NB4 (cell line): ENCODE results near the gene FAM177B.

ENCODE experiments used
- DNase-seq: peaks from one replicate; pipeline ENCODE4 v3.0.0; 2010; ENCODE audit warnings: low read depth
- H3K4me3 ChIP-seq: one replicate; pipeline ENCODE4 v1.5.1; 2011; ENCODE audit warnings: mild to moderate bottlenecking, low read depth, low read length, moderate library complexity
- CTCF ChIP-seq: IDR thresholded peaks from one replicate; pipeline ENCODE4 v1.5.1; 2012; ENCODE audit warnings: low read depth, low read length
- MYC ChIP-seq: IDR thresholded peaks from 2 replicates; pipeline ENCODE4 v1.6.1; 2011; ENCODE audit warnings: low read depth, low read length
- POLR2A ChIP-seq: IDR thresholded peaks from 2 replicates; pipeline ENCODE4 v1.6.1; 2011; ENCODE audit warnings: mild to moderate bottlenecking; ENCODE audit not compliant: insufficient read length; ENCODE audit errors: extremely low read depth
- TF ChIP-seq, protein P1 (sequence below): IDR thresholded peaks from 2 replicates; pipeline ENCODE4 v1.6.1; 2011; ENCODE audit warnings: low read depth, low read length

The FAM177B gene

GRCh38 chr1:222790115-222790514 is 53.1 kb downstream of the FAM177B start:
- no peak for TF ChIP-seq MYC
- TF ChIP-seq, protein P1, sequence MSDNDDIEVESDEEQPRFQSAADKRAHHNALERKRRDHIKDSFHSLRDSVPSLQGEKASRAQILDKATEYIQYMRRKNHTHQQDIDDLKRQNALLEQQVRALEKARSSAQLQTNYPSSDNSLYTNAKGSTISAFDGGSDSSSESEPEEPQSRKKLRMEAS = no peak
- TF ChIP-seq POLR2A = no peak
- no peak for TF ChIP-seq CTCF
- no peak for DNase-seq
- no peak overlapping the region for H3K4me3 ChIP-seq

DNA sequence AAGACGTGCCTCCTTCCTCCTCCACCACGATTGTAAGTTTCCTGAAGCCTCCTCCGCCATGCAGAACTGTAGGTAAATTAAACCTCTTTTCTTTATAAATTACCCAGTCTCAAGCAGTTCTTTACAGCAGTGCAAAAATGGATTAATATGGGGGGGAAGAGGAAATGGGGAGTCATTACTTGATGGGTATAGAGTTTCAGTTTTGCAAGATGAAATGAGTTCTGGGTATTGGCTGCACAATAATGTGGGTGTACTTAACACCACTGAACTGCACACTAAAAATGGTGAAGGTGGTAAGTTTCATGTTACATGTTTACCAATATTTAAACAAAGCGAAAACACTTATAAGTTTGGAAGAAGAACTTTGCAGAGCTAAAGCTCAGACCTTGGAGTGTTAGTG is 53.5 kb downstream of the FAM177B start:
- H3K4me3 ChIP-seq = no peak overlapping the region
- DNase-seq = no peak
- TF ChIP-seq CTCF (no peak), MYC (no peak), POLR2A (no peak)
- TF ChIP-seq, protein P1 = no peak

DNA sequence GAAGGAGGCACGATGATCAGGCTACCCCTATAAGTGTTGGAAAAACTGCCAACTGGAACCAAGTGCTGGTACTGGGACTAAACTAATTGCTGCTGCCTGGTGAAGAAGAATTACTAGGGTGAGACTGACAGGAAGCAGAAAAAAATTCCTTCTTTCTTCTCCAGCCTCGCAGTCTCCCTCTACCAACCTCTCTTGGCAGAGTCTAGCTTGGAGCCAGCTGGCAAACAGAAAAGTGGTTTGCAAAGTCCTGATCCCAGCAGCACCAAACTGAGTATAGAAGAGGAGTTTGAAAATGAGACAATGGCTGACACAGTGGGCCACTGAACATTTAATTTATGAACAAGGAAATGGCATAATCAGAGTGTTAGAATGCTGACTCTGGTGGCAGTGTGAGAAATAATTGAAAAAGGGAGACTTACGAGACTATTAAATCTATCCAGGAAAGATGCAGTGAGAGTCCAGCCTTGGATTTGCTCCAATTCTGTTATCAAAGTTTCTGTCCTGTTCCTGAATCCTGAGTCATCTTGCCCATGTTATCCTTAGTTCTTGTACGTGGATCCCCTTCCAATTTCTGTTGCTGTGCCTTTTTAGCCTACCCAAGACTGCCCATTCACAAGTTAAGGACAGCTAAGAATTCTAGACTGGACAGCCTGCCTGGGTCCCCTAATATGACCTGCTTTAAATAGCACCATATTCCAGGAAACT is 54.2 kb downstream of the FAM177B start:
- no peak for DNase-seq
- no peak overlapping the region for H3K4me3 ChIP-seq
- TF ChIP-seq, protein P1 = no peak
- TF ChIP-seq MYC (no peak), CTCF (no peak), POLR2A (no peak)

- H3K4me3 ChIP-seq = no peak overlapping the region
- TF ChIP-seq MYC = no peak
- no peak for TF ChIP-seq CTCF
- TF ChIP-seq POLR2A = no peak
- TF ChIP-seq, protein P1 = no peak
- DNase-seq = peak; percentile 32
Measured at GRCh38 chr1:222792744-222793143, 55.7 kb downstream of the FAM177B start.

DNA sequence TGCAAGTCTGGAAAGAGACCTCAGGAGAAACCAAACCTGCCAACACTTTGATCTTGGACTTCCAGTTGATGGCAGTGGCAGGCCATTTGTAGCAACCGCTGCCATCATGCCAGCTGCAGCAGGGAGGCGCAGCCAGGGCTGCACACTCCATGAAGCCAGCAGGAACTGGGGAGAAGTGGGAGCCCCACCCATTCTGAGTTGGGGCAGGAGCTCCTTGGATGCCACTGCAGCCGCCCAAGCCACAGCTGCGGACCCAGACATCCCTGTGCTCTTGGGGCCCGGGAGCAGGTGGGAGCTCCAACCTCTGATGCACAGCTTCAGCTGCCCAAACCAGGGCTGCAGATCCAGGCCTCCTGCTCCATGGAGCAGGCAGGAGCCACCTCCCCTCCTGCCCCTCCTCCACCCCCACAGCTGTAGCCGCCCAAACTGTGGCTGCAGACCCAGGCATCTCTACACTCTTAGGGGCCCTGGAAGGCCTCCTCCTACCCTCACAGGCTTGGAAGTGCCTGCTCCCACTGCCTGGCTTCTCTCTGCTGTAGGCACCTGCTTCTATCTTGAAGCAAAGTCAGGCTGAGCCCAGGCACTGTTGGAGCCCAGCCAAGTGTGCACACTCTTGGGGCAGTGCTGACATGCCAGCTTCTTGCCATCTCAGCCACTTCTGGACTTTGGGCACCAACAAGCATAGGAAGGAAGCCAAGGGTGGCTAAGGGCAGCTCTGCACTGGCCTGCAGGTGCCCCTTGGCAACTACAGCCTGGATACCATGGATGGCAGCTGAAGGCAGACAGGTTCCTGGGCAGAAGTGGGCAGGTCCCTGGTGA is 57.9 kb downstream of the FAM177B start:
- H3K4me3 ChIP-seq = no peak overlapping the region
- DNase-seq = no peak
- TF ChIP-seq POLR2A (no peak), CTCF (no peak), MYC (no peak)
- TF ChIP-seq, protein P1 = no peak
